Adrenal gland (tissue), 12 donors: Measurements from ENCODE around the gene SLC43A2. TPM values are rescaled to one million over a fixed set of nuclear protein-coding genes. Genes with fewer than 3 reads are reported as not detected.
A peak's percentile ranks its signal among the peaks of the same experiment; 100 is the strongest.

Experiments used
- DNase-seq, 7 donors: peaks; one replicate each; pipeline ENCODE4 v3.0.0-alpha.2; 2019 to 2020
- H3K27ac ChIP-seq, 5 donors: fragments of 200-600 bp; sonication (generic) in 4 of 5; 1 replicate in 3 of 5; 2 replicates in 2 of 5; pipeline versions ENCODE4 v1.5.1 to v1.8.0; 2016 to 2020; ENCODE audit warnings: mild to moderate bottlenecking in 1 of 5
- H3K27me3 ChIP-seq: fragments of 200-600 bp; 2 replicates; pipeline ENCODE4 v1.8.0; 2021
- H3K36me3 ChIP-seq, 2 donors: fragments of 200-600 bp; replicated peaks in 1 of 2; 1 replicate in 1 of 2; 2 replicates in 1 of 2; pipeline versions ENCODE4 v1.5.1 to v1.8.0; 2018 to 2022
- H3K4me1 ChIP-seq, 2 donors: fragments of 200-600 bp; replicated peaks in 1 of 2; 1 replicate in 1 of 2; 2 replicates in 1 of 2; pipeline versions ENCODE4 v1.5.1 to v1.8.0; 2018 to 2021
- H3K4me3 ChIP-seq, 4 donors: fragments of 200-600 bp; sonication (generic) in 3 of 4; one replicate each; pipeline ENCODE4 v1.5.1; 2016 to 2018
- H3K9me3 ChIP-seq, 3 donors: fragments of 200-600 bp; sonication (generic) in 1 of 3; replicated peaks in 1 of 3; 1 replicate in 2 of 3; 2 replicates in 1 of 3; pipeline versions ENCODE4 v1.5.1 to v1.8.0; 2016 to 2021
- CTCF ChIP-seq, 6 experiments: fragments of 450-650 bp in 4 of 6; fragments of 200-600 bp in 2 of 6; sonication (generic) in 1 of 6; IDR thresholded peaks; 1 replicate in 5 of 6; 2 replicates in 1 of 6; pipeline versions ENCODE4 v1.5.1 to v1.8.0; 2016 to 2021; ENCODE audit warnings: antibody characterized with exemption in 6 of 6, mild to moderate bottlenecking in 2 of 6, moderate library complexity in 1 of 6
- POLR2A ChIP-seq, 2 donors: fragments of 450-650 bp; IDR thresholded peaks; one replicate each; pipeline ENCODE4 v1.6.1; 2017; ENCODE audit warnings: antibody characterized with exemption in 2 of 2, mild to moderate bottlenecking in 2 of 2, moderate library complexity in 1 of 2
- WGBS, 4 donors: extraction: QIAGEN DNeasy Blood & Tissue Kit in 2 of 4; methylation state at CpG; one replicate each; pipeline versions ENCODE4 v1.1.5 to v1.1.7; 2013 to 2017; 5-methylcytosine and 5-hydroxymethylcytosine counted together
- intact Hi-C, 2 donors: fragments of 100-400 bp; cut with DNase I; formaldehyde crosslinking; loops; one replicate each; pipeline versions ENCODE4 v1.14.1 to v1.15.0; 2022 to 2023
- polyA plus RNA-seq, 3 donors: library from polyadenylated mRNA; stranded (reverse); fragments of 200-250 nt in 2 of 3; fragments of 350-450 nt in 1 of 3; fragmentation: Illumina TruSeq in 1 of 3; extraction: RNeasy Lipid Tissue Mini Kit (QIAGEN cat#74804) in 1 of 3; gene quantifications; one replicate each; pipeline ENCODE4 v1.2.3, GENCODE V29; 2013 to 2014
- total RNA-seq, 9 donors: library from RNA; depleted of rRNA in 4 of 9; stranded (reverse); fragments of >200 nt in 4 of 9; fragments of 120-200 nt in 1 of 9; fragmentation: NEBNext Ultra II Directional in 1 of 9; extraction: Animal tissue kit (Norgen Biotek cat#: 25700) in 1 of 9; gene quantifications; one replicate each; pipeline versions ENCODE4 v1.1.0 to v1.2.4, GENCODE V29; 2013 to 2023
- donor health status: healthy with polysubstance abuse.
- donor health status: Bipolar disorder and iron deficiency.
- donor health status: DM: yes; HTN: yes; CAD: no.
- donor health status: DM: no; HTN: no; CAD: no.
- donor health status: DM: no; HTN: no; CAD: no.
- donor health status: DM: yes; HTN: yes; CAD: no.

Gene SLC43A2
- total and polyA plus RNA-seq, 12 donors = 4.8 to 32.5 (median 15.6) TPM

DNA sequence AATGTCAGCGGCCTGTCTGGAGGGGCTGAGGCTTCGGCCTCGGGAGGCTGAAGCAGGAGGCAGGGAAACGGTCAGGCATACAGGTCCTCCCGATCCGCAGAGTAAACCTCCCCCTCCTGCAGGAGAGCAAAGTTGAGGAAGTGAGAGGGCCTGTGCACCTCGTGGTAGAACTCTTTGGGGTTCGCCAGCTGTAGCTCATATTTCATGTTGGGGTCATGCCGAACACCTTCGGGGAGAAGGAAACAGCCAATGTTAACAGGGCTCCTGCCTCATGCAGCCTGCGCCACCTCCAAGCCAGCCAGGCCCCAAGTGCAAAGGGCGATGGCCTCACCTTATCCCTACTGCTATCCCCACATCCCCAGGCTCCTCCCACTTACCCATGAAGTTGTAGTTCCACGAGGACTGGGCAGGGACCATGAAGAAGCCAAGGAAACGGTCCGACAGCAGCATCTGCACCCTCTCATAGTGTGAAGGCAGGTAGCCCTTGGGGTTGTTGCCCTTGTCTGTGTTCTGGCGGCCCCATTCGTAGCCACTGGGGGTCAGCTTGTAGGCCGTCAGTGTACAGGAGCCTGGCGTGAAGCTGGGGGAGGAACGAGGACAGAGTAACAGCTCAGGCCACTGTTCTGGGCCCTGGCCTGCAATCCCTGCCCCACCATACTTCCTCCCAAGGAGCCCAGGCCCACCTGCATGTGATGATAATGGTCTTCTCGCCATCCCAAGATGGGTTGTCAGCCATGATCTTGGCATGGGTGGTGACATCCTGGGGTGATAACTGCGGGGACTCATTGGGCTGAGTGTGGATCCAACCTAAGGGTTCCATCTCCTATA, 22.3 kb upstream of the SLC43A2 start:
- no peak for TF ChIP-seq CTCF (IDR thresholded peaks at IDR 0.05)
- no peak for TF ChIP-seq POLR2A (IDR thresholded peaks at IDR 0.05)
- DNase-seq = peak in 1 of 7 donors; percentile 43

DNA sequence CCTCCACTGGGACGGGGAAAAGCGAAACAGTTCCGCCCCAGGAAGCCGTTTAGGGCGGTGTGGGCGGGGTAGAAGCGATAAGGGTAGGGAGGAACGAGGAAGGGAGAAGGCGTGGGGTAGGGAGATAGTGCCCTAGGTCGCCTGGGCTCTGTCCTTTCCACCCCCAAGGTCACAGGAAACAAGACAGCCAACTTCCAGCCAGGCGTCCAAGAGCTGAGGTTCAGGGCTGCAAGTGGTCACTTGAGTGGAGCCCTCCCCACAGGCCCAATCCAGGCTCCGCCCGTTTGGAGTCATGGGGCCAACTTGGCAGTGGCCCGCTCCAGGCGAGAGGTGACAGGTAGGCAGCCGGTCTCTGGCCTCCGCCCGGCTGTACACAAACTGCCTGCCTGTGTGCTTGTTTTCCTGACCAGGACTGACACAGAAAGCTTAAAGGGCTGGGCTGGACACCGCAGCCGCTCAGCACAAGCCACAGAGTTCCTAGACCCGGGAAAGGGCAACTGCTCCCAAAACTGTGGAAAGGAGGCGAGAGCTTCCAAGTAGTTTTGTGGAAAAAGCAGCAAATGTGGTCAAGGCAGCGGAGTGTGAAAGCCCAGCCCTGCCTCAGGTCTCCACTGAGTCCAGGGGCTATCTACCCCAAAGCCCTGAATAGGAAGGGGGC, 21.3 kb upstream of the SLC43A2 start, which contains the start of gene RILP:
TSS of gene RILP (minus strand) at position 23 of the 658 bp plus-strand sequence. CDS start 62 bp downstream, outside the sequence.
- Histone ChIP-seq H3K4me3 (peak within 1 kb of the TSS; percentile 44 to 71 (median 65)), H3K27me3 (no peaks in the 10 kb centered on the region), H3K36me3 (peaks cover 0 to 47% of the 10 kb centered on the region in 2 donors), H3K27ac (peak within 1 kb of the TSS; percentile 87 to 98 (median 96)), H3K9me3 (no peaks in the 10 kb centered on the region), H3K4me1 (peaks cover 21 to 38% of the 10 kb centered on the region in 2 donors)
- TF ChIP-seq CTCF (IDR thresholded peaks at IDR 0.05) (no peak), POLR2A (IDR thresholded peaks at IDR 0.05) (peak in 1 of 2 donors; percentile 47)
- 9 to 16% (median 12%) methylated on average over 15 to 23 of the region's 23 CpGs for WGBS, 4 donors
- intact Hi-C loops = loop anchor here in 1 of 2 donors (5.0 to 10.0 kb wide), 2 partner anchors 55 to 73 kb away; no protein-coding TSS in a partner anchor
- DNase-seq = peak; percentile 88 to 97 (median 95)

More for the DNA sequence above, 22.3 kb upstream of the SLC43A2 start:
- peak overlapping the region in 1 of 4 donors; percentile 60 for H3K4me3 ChIP-seq
- no peaks in the 10 kb centered on the region for H3K9me3 ChIP-seq
- WGBS, 4 donors = 68 to 80% (median 72%) methylated on average over 18 to 22 of the region's 22 CpGs
- intact Hi-C loops = loop anchor here in 1 of 2 donors (10.0 kb wide), 1 partner anchor 54 kb away; no protein-coding TSS in a partner anchor
- peak overlapping the region in 4 of 5 donors; percentile 69 to 98 (median 96) for H3K27ac ChIP-seq
- no peaks in the 10 kb centered on the region for H3K27me3 ChIP-seq
- H3K36me3 ChIP-seq = peaks cover 0 to 57% of the 10 kb centered on the region in 2 donors
- H3K4me1 ChIP-seq = peaks cover 21 to 38% of the 10 kb centered on the region in 2 donors

DNA sequence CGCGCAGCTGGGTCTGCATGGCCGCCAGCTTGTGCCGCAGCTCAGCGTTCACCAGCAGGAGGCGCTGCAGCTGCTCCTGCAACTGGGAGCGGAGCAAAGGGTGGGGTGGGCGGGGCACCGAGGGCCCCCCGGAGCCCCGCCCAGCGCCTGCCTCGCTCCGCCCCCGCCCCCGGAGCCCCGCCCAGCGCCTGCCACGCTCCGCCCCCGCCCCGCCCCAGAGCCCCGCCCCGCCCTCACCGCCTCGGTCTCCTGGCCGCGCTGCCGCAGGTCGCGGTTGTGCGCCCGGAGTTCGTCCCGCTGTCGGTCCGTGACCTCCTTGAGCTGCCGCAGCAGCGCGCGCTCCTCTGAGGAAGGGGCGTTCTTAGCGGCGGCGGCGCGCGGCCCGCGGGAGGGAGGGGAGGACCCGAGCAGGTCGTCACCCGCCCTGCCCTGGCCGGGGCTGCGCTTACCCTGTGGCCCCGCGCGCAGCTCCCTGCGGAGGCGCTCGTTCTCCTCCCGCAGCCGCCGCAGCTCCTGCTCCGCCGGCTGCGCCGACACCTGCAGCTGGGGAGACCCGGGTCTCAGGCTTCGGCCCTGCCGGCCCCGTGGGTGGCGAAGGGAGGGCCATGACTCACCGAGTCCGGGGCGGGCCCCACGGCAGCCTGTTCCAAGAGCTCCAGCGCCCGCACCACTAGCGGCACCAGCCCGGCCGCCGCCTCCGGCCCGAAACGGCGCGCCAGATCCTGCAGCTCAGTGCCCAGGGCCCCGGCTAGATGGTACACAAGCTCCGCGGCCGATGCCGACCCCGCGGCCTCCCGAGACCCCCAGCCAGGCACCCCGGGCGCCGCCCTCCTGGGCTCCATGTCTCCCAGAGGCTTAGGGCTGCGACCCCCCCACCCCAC, 20.6 kb upstream of the SLC43A2 start:
- Histone ChIP-seq H3K27me3 (no peaks in the 10 kb centered on the region), H3K4me3 (peak overlapping the region in 3 of 4 donors; percentile 60 to 71 (median 70)), H3K36me3 (peaks cover 0 to 39% of the 10 kb centered on the region in 2 donors), H3K9me3 (no peaks in the 10 kb centered on the region), H3K4me1 (peaks cover 21 to 40% of the 10 kb centered on the region in 2 donors), H3K27ac (peak overlapping the region; percentile 87 to 98 (median 96))
- DNase-seq = peak; percentile 90 to 98 (median 96)
- intact Hi-C loops = loop anchor here in 1 of 2 donors (5.0 kb wide), 1 partner anchor 72 kb away; no protein-coding TSS in a partner anchor
- 0 to 1% methylated on average over 70 to 100 of the region's 100 CpGs; no CpG with 5 or more reads in 2 of the 4 donors for WGBS, 4 donors
- TF ChIP-seq CTCF (IDR thresholded peaks at IDR 0.05) (peak in 2 of 6 experiments; percentile 15 to 88), POLR2A (IDR thresholded peaks at IDR 0.05) (peak; percentile 24 to 86)
